ENCODE results near the gene RCOR1.

The RCOR1 gene

DNA sequence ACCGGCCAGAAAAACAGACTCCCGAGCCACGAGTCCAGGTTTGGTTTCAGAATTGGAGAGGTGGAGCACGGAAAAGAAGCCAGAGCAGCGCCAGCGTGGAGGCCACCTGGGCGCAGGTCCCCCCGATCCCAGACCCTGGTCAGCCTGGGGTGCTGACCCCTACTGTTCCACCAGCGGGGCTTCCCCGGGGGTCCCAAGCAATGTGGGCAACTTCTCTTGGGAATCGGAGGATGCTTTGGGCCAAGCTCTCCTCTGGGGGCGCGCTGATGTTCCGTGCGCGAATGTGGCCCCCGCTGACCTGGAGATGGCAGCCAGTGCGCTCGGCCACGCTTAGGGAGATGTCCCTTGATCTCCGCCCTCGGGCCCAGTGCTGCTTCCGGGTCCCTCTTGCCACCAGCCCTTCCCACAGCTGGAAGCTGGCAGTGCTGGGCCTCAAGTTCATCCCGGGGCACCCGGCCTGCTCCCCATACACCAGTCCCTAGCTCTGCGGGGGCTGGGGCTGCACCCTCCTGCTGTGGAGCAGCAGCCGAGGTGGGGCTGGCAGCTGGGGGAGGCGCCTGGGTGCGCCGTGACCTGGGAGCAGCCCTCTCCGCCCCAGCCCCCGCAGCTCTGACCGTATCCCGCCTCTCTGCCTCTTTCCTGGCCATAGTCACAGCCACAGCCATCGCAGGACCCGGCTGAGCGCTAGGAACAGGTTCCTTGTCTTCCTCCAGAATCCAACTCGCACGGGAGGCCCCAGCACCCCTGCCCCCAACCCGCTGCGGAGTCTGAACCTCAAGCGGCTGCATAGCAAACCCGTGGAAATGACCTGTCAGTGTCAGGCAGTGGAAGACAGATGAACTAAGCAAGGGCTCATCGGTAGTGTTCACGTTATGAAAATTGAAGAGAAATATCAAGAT is 91.2 kb downstream of the RCOR1 start:
- no peak overlapping the region for H3K27ac ChIP-seq (replicated peaks)
- TF ChIP-seq, protein P1, sequence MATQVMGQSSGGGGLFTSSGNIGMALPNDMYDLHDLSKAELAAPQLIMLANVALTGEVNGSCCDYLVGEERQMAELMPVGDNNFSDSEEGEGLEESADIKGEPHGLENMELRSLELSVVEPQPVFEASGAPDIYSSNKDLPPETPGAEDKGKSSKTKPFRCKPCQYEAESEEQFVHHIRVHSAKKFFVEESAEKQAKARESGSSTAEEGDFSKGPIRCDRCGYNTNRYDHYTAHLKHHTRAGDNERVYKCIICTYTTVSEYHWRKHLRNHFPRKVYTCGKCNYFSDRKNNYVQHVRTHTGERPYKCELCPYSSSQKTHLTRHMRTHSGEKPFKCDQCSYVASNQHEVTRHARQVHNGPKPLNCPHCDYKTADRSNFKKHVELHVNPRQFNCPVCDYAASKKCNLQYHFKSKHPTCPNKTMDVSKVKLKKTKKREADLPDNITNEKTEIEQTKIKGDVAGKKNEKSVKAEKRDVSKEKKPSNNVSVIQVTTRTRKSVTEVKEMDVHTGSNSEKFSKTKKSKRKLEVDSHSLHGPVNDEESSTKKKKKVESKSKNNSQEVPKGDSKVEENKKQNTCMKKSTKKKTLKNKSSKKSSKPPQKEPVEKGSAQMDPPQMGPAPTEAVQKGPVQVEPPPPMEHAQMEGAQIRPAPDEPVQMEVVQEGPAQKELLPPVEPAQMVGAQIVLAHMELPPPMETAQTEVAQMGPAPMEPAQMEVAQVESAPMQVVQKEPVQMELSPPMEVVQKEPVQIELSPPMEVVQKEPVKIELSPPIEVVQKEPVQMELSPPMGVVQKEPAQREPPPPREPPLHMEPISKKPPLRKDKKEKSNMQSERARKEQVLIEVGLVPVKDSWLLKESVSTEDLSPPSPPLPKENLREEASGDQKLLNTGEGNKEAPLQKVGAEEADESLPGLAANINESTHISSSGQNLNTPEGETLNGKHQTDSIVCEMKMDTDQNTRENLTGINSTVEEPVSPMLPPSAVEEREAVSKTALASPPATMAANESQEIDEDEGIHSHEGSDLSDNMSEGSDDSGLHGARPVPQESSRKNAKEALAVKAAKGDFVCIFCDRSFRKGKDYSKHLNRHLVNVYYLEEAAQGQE (IDR thresholded peaks at IDR 0.05; ENCODE audit: insufficient replicate concordance, low read depth), result no peak
- TF ChIP-seq SPI1 (IDR thresholded peaks at IDR 0.05; ENCODE audit: borderline replicate concordance, low read depth) (no peak), GABPA (IDR thresholded peaks at IDR 0.05; ENCODE audit: low read depth) (no peak), POLR2AphosphoS5 (IDR thresholded peaks at IDR 0.05; ENCODE audit: low read depth) (no peak)
- TF ChIP-seq, protein P2, sequence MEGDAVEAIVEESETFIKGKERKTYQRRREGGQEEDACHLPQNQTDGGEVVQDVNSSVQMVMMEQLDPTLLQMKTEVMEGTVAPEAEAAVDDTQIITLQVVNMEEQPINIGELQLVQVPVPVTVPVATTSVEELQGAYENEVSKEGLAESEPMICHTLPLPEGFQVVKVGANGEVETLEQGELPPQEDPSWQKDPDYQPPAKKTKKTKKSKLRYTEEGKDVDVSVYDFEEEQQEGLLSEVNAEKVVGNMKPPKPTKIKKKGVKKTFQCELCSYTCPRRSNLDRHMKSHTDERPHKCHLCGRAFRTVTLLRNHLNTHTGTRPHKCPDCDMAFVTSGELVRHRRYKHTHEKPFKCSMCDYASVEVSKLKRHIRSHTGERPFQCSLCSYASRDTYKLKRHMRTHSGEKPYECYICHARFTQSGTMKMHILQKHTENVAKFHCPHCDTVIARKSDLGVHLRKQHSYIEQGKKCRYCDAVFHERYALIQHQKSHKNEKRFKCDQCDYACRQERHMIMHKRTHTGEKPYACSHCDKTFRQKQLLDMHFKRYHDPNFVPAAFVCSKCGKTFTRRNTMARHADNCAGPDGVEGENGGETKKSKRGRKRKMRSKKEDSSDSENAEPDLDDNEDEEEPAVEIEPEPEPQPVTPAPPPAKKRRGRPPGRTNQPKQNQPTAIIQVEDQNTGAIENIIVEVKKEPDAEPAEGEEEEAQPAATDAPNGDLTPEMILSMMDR (IDR thresholded peaks at IDR 0.05; ENCODE audit: insufficient read depth, low read length), result no peak
- DNase-seq (ENCODE audit: low read depth in 1 of 2, low spot score in 1 of 2), result no peak
- H3K27me3 ChIP-seq (ENCODE audit: insufficient read depth, poor library complexity, severe bottlenecking), result no peaks in the 10 kb centered on the region
- no peak overlapping the region for H3K4me3 ChIP-seq (replicated peaks; ENCODE audit: insufficient read depth, low read length)

DNA sequence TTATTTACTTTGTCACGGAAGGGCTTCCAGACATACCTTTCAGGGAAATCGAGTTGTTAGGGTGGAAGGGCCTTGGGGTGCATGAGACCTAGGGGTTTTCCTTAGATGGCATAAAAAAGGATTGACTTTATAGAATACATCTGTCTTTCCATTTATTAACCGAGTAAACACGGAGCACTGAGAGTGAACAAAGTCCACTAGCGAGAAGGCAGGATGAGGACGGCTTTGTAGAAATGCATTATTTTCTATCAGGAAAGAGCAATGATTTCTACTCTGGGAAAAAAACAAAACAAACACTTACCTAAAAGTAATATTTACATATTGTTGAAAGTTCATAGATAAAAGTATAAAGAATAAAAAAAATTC is 91.8 kb downstream of the RCOR1 start:
- TF ChIP-seq SPI1 (IDR thresholded peaks at IDR 0.05; ENCODE audit: borderline replicate concordance, low read depth), result no peak
- no peak for TF ChIP-seq GABPA (IDR thresholded peaks at IDR 0.05; ENCODE audit: low read depth)
- no peak for TF ChIP-seq POLR2AphosphoS5 (IDR thresholded peaks at IDR 0.05; ENCODE audit: low read depth)
- TF ChIP-seq, protein P1 (IDR thresholded peaks at IDR 0.05; ENCODE audit: insufficient replicate concordance, low read depth), result no peak
- TF ChIP-seq, protein P2 (IDR thresholded peaks at IDR 0.05; ENCODE audit: insufficient read depth, low read length), result no peak
- no peaks in the 10 kb centered on the region for H3K27me3 ChIP-seq (ENCODE audit: insufficient read depth, poor library complexity, severe bottlenecking)
- H3K4me3 ChIP-seq (replicated peaks; ENCODE audit: insufficient read depth, low read length), result no peak overlapping the region
- no peak for DNase-seq (ENCODE audit: low read depth in 1 of 2, low spot score in 1 of 2)
- no peak overlapping the region for H3K27ac ChIP-seq (replicated peaks)

DNA sequence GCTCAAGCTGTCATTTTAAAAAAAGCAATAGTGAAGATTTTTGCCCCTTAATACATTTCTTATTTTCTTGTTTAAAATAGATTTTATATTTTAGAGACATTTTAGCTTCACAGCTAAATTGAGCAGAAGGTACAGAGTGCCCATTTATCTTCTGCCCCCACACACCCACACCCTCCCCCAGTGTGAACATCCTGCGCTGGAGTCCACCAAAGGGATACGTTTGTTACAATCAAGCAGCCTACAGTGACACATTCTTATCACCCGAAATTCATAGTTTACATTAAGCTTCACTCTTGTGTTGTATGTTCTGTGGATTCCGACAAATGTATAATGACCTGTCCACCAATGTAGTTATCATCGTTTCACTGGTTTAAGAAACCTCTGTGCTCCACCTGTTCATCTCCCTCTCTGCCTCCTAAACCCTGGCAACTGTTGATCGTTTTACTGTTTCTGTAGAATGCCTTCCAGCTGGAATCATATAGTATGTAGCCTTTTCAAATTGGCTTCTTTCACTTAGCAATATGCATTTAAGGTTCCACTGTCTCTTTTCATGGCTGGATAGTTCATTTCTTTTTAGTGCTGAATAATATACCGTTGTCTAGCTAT is 93.8 kb downstream of the RCOR1 start:
- no peak for DNase-seq (ENCODE audit: low read depth in 1 of 2, low spot score in 1 of 2)
- Histone ChIP-seq H3K4me3 (replicated peaks; ENCODE audit: insufficient read depth, low read length) (no peak overlapping the region), H3K27me3 (ENCODE audit: insufficient read depth, poor library complexity, severe bottlenecking) (no peaks in the 10 kb centered on the region), H3K27ac (replicated peaks) (no peak overlapping the region)
- TF ChIP-seq POLR2AphosphoS5 (IDR thresholded peaks at IDR 0.05; ENCODE audit: low read depth) (no peak), SPI1 (IDR thresholded peaks at IDR 0.05; ENCODE audit: borderline replicate concordance, low read depth) (no peak), GABPA (IDR thresholded peaks at IDR 0.05; ENCODE audit: low read depth) (no peak)
- TF ChIP-seq, protein P2 (IDR thresholded peaks at IDR 0.05; ENCODE audit: insufficient read depth, low read length), result no peak
- TF ChIP-seq, protein P1 (IDR thresholded peaks at IDR 0.05; ENCODE audit: insufficient replicate concordance, low read depth), result no peak

All from HL-60 (cell line).